IPS-NIHi11 (cell line): ENCODE results near the gene DIP2A.
"Not testable (repeated sequence)": the region's sequence is repeated elsewhere in the genome, so short reads cannot be mapped to it uniquely, and the experiment has no call there.

ENCODE experiments used
- DNase-seq: peaks from one replicate; pipeline ENCODE4 v3.0.0; 2012; ENCODE audit warnings: mixed read lengths, low spot score

DIP2A gene

DNA sequence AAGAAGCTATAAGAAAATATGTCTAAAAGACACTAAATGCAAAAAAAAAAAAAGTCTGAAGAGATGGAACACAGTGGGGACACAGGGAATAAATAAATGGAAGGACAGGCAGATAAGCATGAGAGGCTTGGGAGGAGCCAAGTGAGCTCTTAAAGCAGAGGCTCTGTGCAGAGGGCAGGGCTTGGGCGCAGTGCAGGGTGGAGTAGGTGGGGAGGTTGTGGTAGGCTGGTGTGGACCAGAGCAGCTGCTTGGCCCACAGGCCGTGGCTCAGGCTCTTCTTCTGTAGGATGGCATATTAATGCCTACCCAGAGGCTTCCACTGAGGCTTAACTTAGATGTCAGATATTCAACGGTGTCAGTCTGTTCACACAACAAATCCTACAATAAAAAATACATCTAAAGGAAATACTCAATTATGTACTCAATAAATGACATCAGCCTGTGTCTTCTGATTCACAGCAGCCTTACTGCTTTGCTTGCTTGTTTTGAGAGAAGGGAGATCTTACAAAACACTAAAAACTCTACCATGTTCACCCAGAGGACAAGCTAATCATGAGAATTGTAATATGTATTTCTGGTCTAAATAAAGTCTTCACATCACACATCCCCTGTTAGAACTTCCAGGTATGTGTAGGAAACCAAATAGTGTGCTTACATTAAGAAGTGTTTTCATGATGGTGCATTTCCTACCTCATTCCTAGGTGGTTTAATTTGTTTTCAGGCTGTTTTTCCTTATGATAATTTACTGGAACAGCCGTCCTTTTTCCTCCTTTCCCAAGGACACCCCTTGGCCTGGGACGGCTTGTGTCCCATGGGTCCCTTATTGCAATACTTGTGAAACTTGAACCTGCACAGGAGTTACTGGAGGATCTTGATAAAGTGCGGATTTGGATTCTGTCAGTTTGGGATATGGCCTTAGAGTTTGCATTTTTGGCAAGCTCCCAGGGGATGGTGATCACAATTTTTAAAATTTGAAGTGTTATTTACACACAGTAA, 24.9 kb downstream of the DIP2A start:
- DNase-seq = no peak

DNA sequence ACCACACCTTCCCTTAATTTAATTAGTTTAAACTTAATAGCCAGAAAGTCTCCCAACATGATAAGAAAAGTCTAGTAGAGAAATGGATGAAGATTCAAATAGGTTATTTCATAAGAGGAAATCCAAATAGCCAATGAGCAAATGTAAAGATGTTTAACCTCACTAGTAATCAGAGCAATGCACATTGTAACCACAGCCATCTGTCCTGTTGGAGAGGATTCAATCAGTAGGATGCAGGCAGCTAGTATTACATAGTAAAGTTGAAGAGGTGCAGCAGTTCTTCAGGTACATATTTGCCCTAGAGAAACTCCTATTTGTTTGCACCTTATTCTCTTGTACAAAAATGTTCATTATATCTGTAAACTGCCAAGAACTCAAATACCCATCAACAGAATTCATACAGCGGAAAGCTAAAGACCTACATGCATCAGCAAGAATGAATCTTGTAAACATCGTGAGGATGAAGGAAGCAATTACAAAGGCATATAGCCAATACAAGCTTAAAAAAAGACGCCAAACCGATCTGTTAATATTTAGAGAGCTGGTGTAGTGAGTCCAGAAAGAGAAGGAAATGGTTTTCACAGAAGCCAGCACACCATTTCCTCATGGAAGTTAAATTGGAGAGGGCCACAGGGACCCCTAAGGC, 27.9 kb downstream of the DIP2A start:
- DNase-seq = no peak

DNA sequence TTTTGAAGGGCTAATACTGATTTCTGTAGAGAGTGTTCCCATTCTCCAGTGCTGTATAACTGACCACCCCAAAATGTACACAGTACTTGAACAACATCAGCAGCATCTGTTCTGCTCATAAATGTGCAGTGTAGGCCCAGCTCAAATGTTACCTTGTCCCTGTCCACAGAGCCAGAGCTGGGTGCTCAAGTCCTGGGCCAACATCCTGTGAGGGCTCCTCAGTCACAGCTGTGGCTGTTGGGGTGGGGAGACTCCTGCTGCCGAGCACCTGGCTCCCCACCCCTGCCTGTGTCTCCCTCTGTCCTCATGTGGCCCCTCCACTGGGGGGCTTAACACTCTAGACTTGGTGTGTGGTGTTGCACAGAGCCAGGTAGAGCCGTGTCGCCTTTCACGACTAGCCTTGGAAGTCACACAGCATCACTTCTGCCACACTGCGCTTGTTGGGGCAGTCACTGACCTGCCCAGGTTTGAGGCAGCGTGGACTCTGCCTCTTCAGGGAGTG, 30.5 kb downstream of the DIP2A start:
- no peak for DNase-seq

- DNase-seq = no peak
These were observed 31.1 kb downstream of the DIP2A start for GRCh38 chr21:46489800-46490199.

- no peak for DNase-seq
These were observed 32.9 kb downstream of the DIP2A start for GRCh38 chr21:46491553-46491952.

DNA sequence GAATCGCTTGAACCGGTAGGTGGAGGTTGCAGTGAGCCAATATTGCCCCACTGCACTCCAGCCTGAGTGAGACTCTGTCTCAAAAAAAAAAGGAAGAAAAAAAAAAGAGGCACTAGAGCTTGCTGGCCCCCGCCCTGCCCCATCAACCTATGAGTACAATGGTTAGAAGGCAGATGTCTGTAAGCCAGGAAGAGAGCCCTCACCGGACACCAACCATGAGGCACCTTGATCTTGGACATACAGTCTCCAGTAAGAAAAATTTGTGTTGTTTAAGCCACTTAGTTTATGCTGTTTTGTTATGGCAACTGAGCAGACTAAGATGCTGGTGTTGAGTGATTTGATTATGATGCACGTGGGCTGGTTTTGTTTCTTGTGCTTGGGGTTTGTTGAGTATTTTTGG, 34.2 kb downstream of the DIP2A start:
- no peak for DNase-seq

GRCh38 chr21:46493828-46494227, 35.1 kb downstream of the DIP2A start:
- no peak for DNase-seq

DNA sequence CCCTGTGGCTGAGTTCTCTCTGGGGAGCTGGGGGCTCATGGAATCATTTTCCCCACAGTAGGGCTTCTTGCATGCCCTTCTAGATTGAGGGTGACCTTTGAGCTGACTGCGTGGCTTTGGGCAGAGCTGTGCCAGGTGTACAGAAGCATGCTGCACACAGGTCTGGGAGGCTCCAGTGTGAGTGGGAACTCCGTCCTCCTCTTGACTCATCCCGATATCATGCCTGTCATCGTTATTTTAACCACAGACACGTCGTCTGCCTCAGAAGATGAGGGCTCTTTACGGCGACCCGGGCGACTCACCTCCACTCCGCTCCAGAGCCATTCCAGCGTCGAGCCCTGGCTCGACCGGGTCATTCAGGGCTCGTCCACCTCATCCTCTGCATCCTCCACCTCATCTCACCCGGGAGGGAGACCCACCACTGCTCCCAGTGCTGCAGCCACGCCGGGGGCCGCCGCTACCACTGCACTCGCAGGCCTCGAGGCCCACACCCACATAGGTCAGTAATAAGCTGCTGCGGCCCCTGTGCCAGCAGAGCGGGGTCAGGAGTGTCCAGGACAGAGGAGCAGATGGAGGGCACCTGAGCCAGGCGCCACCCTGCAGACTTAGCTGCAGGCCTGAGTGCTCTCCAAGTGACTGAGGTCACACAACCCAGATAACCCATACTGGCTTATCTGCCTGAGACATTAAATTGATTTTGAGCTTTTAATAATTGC, 39.8 kb downstream of the DIP2A start:
- no peak for DNase-seq

- DNase-seq = no peak
These were observed 41.7 kb downstream of the DIP2A start for GRCh38 chr21:46500224-46500861.

DNA sequence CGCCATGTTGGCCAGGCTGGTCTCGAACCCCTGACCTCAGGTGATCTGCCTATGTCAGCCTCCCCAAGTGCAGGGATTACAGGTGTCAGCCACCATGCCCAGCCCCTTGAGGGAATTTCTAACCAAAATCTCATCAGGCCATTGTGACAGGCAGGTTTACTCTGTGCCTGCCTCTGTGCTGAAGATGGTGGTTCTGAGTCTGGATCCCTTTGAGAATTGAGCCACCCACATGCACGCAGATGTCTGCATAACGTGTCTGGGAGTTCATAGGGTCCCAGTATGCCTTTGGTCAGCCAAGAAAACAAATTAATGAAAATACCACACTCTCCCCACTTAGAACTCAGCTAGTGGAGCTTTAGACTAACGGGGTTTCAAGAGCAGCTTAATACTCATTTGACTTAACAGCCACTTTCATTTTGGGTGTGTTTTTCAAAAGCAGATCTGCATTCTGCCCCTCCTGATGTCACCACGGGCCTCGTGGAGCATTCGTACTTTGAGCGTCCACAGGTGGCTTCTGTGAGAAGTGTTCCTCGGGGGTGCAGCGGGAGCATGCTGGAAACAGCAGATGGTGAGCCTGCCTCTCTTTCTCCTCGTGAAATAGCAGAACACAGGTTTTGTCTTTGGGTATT, 45.3 kb downstream of the DIP2A start:
- no peak for DNase-seq

- no peak for DNase-seq
These were observed 46.0 kb downstream of the DIP2A start for GRCh38 chr21:46504666-46505065.

- DNase-seq = no peak
These were observed 48.9 kb downstream of the DIP2A start for GRCh38 chr21:46507562-46507961.

DNA sequence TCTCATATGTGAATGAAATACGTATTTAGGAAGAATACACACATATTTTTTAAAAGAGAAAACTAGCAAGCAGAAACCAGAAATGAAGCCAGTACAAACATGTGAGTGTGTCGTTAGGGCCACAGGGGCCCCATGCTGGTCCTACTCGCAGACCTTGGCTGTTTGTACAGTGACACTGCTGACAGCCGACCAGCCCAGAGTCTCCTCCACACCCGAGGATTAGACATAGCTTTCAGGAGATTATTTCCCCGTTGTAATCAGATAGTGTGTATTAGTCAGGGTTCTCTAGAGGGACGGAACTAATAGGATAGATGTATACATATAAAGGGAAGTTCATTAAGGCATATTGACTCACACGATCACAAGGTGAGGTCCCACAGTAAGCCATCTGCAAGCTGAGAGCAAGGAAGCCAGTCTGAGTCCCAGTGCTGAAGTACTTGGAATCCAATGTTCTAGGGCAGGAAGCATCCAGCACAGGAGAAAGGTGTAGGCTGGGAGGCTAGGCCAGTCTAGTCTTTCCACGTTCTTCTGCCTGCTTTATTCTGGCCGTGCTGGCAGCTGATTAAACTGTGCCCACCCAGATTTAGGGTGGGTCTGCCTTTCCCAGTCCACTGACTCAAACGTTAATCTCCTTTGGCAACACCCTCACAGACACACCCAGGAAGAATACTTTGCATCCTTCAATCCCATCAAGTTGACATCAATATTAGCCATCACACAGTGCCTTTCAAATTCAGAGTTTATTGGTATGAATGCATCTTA, 51.2 kb downstream of the DIP2A start:
- DNase-seq = no peak

DNA sequence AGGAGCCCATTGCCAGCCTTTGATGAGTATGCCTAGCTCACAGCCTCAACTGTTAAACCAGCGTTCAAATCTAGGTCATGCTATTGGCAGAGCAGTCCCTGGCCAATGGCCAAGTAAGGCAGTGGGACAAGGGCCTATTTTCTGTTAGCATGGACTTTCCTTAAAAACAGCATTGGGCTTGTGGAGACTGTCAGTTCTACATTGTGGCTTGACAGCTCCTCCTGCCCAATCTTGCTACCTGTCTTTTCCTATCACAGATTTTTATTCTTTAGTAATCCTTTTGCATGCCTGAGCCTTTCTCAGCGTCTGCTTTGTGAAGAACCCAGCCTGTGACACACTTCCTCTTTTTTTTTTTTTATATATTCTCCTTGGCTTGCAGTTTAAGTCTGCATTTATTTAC, 56.4 kb downstream of the DIP2A start:
- no peak for DNase-seq

DNA sequence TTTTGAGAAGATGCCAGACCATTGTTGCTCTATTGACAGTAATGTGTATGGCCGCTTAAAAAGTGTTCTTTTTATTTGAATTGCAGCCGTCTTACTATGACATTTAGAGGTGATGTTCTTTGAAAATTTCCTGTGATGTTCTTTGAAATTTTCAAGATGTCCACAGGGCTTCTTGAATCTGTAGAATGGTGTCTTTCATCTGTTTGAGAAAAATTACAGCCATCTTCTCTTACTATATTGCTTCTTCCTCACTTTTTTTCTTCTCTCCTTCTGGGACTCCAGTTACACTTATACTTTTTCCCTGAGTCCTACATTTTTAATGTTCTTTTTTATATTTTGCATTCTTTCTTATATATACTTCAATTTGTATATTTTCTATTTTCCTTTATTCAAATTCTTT, 57.4 kb downstream of the DIP2A start:
- no peak for DNase-seq

DNA sequence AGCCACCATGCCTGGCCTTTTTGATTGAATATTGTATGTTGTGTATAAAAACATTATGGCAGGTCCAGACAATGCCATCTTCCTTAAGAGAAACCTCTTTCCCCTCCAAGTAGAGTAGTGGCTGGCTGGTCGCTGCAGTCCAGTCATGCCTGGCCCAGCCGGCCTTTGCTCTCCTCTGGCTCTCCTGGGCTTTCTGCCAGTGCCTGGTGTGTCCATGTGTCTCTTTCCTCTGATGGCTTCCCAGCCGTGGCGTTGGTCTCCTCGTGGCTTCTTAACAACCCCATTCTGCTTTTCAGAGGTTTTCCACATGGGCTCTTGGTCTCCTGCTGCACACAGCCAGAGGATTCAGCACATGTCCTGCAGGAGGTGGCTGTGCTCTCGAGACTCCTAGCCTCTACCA, 58.7 kb downstream of the DIP2A start:
- no peak for DNase-seq

DNA sequence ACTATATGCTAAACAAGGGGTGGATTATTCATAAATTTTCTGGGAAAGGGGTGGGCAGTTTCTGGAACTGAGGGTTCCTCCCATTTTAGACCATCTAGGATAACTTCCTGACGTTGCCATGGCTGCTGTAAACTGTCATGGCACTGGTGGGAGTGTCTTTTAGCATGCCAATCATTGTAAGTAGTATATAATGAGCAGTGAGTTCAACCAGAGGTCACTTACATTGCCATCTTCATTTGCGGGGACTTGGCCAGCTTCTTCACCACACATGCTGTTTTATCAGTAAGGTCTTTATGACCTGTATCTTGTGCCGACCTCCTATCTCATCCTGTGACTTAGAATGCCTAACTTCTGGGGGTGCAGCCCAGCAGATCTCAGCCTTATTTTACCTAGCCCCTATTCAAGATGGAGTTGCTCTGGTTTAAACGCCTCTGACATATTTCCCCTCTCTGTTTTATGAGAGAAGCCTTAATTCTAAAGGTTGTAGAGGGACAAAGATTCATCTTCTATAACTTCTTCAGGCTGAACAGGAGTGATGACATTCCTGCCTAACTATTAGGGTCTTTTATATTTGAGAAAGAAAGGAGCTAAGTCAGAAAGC, 60.4 kb downstream of the DIP2A start:
- DNase-seq = no peak

GRCh38 chr21:46527393-46527792, 68.7 kb downstream of the DIP2A start:
- not testable (repeated sequence) for DNase-seq

DNA sequence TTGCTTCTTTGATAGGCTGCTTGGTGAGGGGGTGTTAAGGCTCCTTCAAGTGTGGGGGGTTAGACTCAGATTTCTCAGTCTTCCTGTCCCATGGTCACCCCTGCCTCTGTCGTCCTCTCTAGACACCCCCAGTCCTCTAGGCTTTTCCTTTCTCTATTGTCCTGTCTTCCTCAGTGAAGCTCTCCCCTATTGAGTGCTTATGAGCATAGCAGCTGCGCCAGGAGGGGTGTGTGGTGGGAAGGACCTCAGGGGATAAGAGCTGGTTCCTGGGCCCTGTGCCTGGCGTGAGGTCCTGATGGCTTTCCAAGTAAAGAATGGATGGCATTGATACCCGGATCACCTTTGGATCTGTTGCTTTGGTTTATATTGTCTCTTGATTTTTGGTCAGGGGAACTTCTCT, 69.1 kb downstream of the DIP2A start:
- no peak for DNase-seq

- no peak for DNase-seq
These were observed 73.4 kb downstream of the DIP2A start for GRCh38 chr21:46532080-46532479.
